ENCODE measurements around the gene GRK3.

- no peak for TF ChIP-seq CTCF (IDR thresholded peaks at IDR 0.05)
- no peak for TF ChIP-seq POLR2A (IDR thresholded peaks at IDR 0.05)
Observed at GRCh38 chr22:25644122-25644521, 79.6 kb downstream of the GRK3 start.
